ENCODE measurements around the gene SLC5A3. TPM values are rescaled to one million over a fixed set of nuclear protein-coding genes. Genes with fewer than 3 reads are reported as not detected.

Gene SLC5A3
- polyA plus RNA-seq, 1 donor from 2014 or later = 18.2 TPM

DNA sequence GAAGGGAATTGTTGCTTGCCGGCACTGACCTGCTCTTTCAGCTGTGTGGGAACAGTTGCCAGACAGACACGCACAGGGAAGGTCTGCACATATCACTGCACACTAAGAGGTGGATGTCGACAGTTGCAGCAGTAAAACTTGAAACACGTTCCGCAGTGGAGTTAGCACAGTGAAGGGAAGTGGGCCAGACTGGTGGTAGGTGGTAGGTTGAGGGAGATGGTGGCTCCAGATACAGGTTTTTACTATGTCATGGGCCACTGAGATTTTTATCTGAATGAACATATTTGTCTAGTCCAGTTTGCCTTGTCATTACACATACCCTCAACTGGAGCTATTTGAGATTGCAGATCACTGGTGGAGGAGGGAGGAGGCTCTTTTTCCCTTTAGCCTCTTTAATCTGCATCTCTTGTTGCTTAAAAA, 13.5 kb downstream of the SLC5A3 start:
- TF ChIP-seq, protein P1, sequence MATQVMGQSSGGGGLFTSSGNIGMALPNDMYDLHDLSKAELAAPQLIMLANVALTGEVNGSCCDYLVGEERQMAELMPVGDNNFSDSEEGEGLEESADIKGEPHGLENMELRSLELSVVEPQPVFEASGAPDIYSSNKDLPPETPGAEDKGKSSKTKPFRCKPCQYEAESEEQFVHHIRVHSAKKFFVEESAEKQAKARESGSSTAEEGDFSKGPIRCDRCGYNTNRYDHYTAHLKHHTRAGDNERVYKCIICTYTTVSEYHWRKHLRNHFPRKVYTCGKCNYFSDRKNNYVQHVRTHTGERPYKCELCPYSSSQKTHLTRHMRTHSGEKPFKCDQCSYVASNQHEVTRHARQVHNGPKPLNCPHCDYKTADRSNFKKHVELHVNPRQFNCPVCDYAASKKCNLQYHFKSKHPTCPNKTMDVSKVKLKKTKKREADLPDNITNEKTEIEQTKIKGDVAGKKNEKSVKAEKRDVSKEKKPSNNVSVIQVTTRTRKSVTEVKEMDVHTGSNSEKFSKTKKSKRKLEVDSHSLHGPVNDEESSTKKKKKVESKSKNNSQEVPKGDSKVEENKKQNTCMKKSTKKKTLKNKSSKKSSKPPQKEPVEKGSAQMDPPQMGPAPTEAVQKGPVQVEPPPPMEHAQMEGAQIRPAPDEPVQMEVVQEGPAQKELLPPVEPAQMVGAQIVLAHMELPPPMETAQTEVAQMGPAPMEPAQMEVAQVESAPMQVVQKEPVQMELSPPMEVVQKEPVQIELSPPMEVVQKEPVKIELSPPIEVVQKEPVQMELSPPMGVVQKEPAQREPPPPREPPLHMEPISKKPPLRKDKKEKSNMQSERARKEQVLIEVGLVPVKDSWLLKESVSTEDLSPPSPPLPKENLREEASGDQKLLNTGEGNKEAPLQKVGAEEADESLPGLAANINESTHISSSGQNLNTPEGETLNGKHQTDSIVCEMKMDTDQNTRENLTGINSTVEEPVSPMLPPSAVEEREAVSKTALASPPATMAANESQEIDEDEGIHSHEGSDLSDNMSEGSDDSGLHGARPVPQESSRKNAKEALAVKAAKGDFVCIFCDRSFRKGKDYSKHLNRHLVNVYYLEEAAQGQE (IDR thresholded peaks at IDR 0.05; ENCODE audit: borderline replicate concordance) = no peak
- TF ChIP-seq, protein P2, sequence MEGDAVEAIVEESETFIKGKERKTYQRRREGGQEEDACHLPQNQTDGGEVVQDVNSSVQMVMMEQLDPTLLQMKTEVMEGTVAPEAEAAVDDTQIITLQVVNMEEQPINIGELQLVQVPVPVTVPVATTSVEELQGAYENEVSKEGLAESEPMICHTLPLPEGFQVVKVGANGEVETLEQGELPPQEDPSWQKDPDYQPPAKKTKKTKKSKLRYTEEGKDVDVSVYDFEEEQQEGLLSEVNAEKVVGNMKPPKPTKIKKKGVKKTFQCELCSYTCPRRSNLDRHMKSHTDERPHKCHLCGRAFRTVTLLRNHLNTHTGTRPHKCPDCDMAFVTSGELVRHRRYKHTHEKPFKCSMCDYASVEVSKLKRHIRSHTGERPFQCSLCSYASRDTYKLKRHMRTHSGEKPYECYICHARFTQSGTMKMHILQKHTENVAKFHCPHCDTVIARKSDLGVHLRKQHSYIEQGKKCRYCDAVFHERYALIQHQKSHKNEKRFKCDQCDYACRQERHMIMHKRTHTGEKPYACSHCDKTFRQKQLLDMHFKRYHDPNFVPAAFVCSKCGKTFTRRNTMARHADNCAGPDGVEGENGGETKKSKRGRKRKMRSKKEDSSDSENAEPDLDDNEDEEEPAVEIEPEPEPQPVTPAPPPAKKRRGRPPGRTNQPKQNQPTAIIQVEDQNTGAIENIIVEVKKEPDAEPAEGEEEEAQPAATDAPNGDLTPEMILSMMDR (IDR thresholded peaks at IDR 0.05; ENCODE audit: poor library complexity, severe bottlenecking) = no peak
- TF ChIP-seq EP300 (conservative IDR thresholded peaks at IDR 0.05; ENCODE audit: poor library complexity, severe bottlenecking) (no peak), TAF1 (IDR thresholded peaks at IDR 0.05; ENCODE audit: low read depth) (no peak), POLR2AphosphoS5 (IDR thresholded peaks at IDR 0.05) (no peak), EZH2 (IDR thresholded peaks at IDR 0.05; ENCODE audit: borderline replicate concordance, insufficient read depth, low read length, poor library complexity, severe bottlenecking) (no peak), RAD21 (conservative IDR thresholded peaks at IDR 0.05) (no peak), SMC3 (conservative IDR thresholded peaks at IDR 0.05; ENCODE audit: poor library complexity) (no peak), MXI1 (conservative IDR thresholded peaks at IDR 0.05; ENCODE audit: poor library complexity, severe bottlenecking) (no peak)
- no peaks in the 10 kb centered on the region for H4K20me1 ChIP-seq (ENCODE audit: insufficient read depth)
- no peaks in the 10 kb centered on the region for H3F3A ChIP-seq (ENCODE audit: insufficient read depth, low read length, poor library complexity, severe bottlenecking)
- H3K79me2 ChIP-seq (replicated peaks; ENCODE audit: insufficient read depth, low read length) = peaks cover 60% of the 10 kb centered on the region
- no peak overlapping the region for H3K4me2 ChIP-seq (ENCODE audit: low read length)
- no peaks in the 10 kb centered on the region for H3K9me2 ChIP-seq (ENCODE audit: insufficient read depth, low read length)
- H3K27me3 ChIP-seq (ENCODE audit: insufficient read depth, low read depth, low read length) = no peaks in the 10 kb centered on the region
- H3K27ac ChIP-seq (ENCODE audit: low read length) = no peak overlapping the region
- H3K9ac ChIP-seq (ENCODE audit: low read length) = no peak overlapping the region
- no peaks in the 10 kb centered on the region for H3K9me3 ChIP-seq (ENCODE audit: low read length)
- no peak overlapping the region for H2AFZ ChIP-seq (ENCODE audit: low read depth, low read length)
- no peaks in the 10 kb centered on the region for H3K36me3 ChIP-seq (ENCODE audit: insufficient read depth, low read length)
- no peak overlapping the region for H3K4me3 ChIP-seq (ENCODE audit: low read length)

DNA sequence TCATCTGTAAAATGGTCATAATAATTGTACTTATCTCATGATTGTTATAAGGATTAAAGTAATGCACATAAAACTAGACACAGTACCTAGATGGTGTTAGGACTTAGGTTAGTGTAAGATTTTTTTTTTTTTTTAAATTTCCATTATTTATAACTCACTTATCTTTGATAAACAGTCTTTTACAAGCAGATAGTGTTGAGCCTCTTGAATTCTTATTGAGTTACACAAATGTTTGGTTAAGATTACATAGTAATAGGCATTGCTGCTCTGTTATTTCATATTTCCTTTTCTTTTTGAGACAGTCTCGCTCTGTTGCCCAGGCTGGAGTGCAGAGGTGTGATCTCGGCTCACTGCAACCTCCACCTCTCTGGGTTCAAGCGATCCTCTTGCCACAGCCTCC, 15.4 kb downstream of the SLC5A3 start:
- Histone ChIP-seq H3K27ac (ENCODE audit: low read length) (no peak overlapping the region), H3K9me2 (ENCODE audit: insufficient read depth, low read length) (no peaks in the 10 kb centered on the region), H3K9me3 (ENCODE audit: low read length) (no peaks in the 10 kb centered on the region), H2AFZ (ENCODE audit: low read depth, low read length) (no peak overlapping the region), H3K36me3 (ENCODE audit: insufficient read depth, low read length) (no peaks in the 10 kb centered on the region), H3K27me3 (ENCODE audit: insufficient read depth, low read depth, low read length) (no peaks in the 10 kb centered on the region), H4K20me1 (ENCODE audit: insufficient read depth) (no peaks in the 10 kb centered on the region), H3K4me2 (ENCODE audit: low read length) (no peak overlapping the region), H3K9ac (ENCODE audit: low read length) (no peak overlapping the region), H3F3A (ENCODE audit: insufficient read depth, low read length, poor library complexity, severe bottlenecking) (no peaks in the 10 kb centered on the region), H3K79me2 (replicated peaks; ENCODE audit: insufficient read depth, low read length) (peaks cover 49% of the 10 kb centered on the region), H3K4me3 (ENCODE audit: low read length) (no peak overlapping the region)
- TF ChIP-seq, protein P1 (IDR thresholded peaks at IDR 0.05; ENCODE audit: borderline replicate concordance) = no peak
- TF ChIP-seq SMC3 (conservative IDR thresholded peaks at IDR 0.05; ENCODE audit: poor library complexity) = no peak
- no peak for TF ChIP-seq MXI1 (conservative IDR thresholded peaks at IDR 0.05; ENCODE audit: poor library complexity, severe bottlenecking)
- TF ChIP-seq, protein P2 (IDR thresholded peaks at IDR 0.05; ENCODE audit: poor library complexity, severe bottlenecking) = no peak
- no peak for TF ChIP-seq EZH2 (IDR thresholded peaks at IDR 0.05; ENCODE audit: borderline replicate concordance, insufficient read depth, low read length, poor library complexity, severe bottlenecking)
- no peak for TF ChIP-seq TAF1 (IDR thresholded peaks at IDR 0.05; ENCODE audit: low read depth)
- no peak for TF ChIP-seq POLR2AphosphoS5 (IDR thresholded peaks at IDR 0.05)
- no peak for TF ChIP-seq EP300 (conservative IDR thresholded peaks at IDR 0.05; ENCODE audit: poor library complexity, severe bottlenecking)
- TF ChIP-seq RAD21 (conservative IDR thresholded peaks at IDR 0.05) = no peak

All from neural cell (in vitro differentiated cells).